ENCODE data around the gene ADCY2.

The ADCY2 gene

GRCh38 chr5:7673658-7674057 lies 277.7 kb downstream of the ADCY2 start:
- DNase-seq = no peak

GRCh38 chr5:7676455-7676854 lies 280.5 kb downstream of the ADCY2 start:
- no peak for DNase-seq

DNA sequence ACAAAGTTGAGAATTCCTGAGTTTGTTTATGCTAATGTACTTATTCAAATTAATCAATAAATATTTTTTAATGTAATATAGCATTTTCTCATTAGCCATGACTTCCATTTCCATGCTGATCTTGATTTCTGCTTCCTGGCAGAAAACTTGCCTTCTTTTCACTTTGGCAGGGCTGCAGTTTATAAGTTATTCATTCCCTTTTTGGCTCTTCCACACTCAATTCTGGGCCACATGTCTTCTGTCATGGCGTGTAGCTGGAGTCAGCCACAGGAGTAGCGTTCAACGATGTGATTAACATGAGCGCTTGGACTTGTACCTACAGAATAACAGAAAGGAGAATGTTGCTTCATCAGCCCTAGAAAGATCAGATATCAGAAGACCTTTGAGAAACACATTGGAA lies 282.1 kb downstream of the ADCY2 start:
- no peak for DNase-seq

- DNase-seq = no peak
Measured at GRCh38 chr5:7679663-7680062, 283.7 kb downstream of the ADCY2 start.

DNA sequence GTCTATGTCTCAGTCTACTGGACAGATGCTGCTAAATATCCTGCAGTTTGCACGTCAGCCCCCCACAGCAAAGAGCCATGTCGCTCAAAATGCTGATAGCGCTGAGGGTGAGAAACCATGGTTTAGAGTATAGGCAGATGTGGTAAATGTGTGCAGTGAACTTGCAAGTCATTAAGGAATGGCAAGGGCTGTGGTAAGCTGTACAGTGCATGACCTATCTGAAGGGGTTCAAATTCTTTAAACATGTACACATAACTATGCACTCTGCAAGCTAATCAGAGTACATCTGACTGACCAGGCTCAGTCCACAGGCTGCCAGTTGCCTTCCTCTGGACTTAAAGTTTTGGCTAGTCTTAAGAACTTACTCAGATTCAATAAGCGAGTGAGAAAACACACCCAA lies 284.3 kb downstream of the ADCY2 start:
- no peak for DNase-seq

DNA sequence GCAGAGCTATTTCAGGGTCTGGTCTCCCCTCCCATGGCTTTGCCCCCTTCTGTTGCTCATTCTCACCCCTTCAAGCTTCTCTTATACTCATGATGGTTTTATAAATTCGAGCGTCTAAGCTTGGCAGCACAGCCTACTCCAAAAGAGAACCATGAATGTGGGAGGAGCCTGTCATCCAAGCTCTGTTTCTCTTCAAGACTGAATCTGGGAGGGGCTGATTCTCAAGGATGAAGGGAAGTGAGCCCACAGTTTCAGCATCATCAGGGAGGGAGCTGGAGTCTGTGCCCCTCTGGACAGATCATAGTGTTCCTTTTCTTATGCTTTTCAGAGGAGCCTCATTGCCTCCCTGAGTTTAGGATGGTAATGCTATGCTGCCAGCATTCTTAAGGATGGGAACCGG lies 286.4 kb downstream of the ADCY2 start:
- DNase-seq = no peak

GRCh38 chr5:7683753-7684152 lies 287.8 kb downstream of the ADCY2 start:
- no peak for DNase-seq

DNA sequence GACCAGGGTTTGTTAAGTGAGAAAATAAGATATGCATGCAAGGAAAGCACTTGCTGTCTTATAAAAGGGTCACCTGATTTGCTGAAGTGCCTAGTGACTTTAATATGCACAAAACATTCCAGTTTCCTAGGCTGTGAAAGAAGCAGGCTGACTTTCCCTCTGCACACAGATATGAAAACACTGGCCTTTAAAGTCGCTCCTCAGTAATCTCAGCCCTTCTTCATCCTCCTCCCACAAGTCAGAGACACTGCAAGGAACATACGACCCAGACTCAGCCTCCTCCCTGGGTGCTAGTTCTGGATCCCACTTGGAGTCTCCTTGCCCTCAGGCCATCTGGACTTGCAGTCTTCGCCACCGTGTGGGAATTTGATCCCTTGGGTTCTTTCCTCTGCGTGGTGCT lies 288.9 kb downstream of the ADCY2 start:
- DNase-seq = no peak

- no peak for DNase-seq
Measured at GRCh38 chr5:7686794-7687193, 290.9 kb downstream of the ADCY2 start.

- DNase-seq = no peak
Measured at GRCh38 chr5:7690557-7690956, 294.6 kb downstream of the ADCY2 start.

GRCh38 chr5:7705261-7705660 lies 309.3 kb downstream of the ADCY2 start:
- no peak for DNase-seq

DNA sequence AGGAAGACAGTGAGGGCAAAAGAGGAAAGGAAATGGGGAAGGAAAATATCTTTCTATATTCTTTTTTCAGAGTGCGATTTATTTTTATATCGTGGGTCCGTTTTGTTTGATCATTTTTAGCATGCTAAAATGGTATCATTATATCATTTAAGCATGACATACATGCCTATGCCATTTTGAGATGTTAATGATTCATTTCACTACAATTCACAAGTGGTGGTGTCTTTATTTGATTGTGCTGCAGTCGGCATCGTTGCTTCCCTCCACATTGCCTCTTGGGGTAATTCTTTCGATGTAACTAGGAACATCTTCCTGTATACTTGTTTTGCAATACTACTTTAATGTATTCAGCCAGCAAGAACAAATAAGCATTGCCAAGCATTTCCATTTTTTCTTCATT lies 309.8 kb downstream of the ADCY2 start:
- DNase-seq = no peak

DNA sequence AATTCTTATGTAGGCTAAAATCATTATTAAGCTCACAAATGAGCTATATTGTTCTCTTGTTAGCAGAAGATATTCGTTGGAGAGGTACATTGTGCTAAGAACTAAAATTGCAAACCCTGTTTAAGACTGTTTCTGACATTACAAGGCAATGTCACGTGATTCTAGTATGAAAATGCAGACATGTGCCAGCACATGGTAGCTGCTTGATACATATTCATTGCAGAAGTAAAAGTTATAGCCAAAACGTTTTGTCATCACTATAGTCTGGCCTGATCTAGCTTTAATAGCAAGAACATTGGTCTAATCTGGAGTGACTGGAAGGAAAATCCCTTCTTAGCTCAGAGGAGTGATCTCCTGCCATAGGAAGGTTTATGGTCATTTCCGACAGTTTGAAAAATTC lies 310.3 kb downstream of the ADCY2 start:
- DNase-seq = no peak

- DNase-seq = no peak
Measured at GRCh38 chr5:7714119-7714518, 318.2 kb downstream of the ADCY2 start.

GRCh38 chr5:7714697-7715096 lies 318.8 kb downstream of the ADCY2 start:
- DNase-seq = no peak

GRCh38 chr5:7717691-7718090 lies 321.8 kb downstream of the ADCY2 start:
- no peak for DNase-seq

- no peak for DNase-seq
Measured at GRCh38 chr5:7728076-7728475, 332.1 kb downstream of the ADCY2 start.

GRCh38 chr5:7741415-7742065 lies 345.6 kb downstream of the ADCY2 start:
- no peak for DNase-seq

DNA sequence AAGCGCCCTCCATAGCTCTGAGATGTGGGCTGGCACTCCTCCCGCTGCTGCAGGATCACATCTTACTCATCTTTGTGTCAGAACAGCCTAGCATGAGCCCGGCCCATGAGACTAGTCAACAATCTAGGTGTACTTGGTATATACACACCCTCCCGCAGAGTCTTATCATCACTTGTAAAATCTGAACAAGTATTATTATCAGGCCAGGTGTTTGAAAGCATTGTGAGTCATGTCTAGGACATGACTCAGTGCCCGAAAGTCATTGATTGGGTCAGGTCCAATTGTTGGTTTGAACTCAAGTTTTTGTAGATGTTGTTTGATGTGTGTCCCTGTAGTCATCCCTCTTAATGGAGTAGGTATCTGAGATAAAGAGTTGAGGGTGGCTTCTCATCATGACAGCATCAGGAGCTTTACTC lies 346.3 kb downstream of the ADCY2 start:
- DNase-seq = no peak

DNA sequence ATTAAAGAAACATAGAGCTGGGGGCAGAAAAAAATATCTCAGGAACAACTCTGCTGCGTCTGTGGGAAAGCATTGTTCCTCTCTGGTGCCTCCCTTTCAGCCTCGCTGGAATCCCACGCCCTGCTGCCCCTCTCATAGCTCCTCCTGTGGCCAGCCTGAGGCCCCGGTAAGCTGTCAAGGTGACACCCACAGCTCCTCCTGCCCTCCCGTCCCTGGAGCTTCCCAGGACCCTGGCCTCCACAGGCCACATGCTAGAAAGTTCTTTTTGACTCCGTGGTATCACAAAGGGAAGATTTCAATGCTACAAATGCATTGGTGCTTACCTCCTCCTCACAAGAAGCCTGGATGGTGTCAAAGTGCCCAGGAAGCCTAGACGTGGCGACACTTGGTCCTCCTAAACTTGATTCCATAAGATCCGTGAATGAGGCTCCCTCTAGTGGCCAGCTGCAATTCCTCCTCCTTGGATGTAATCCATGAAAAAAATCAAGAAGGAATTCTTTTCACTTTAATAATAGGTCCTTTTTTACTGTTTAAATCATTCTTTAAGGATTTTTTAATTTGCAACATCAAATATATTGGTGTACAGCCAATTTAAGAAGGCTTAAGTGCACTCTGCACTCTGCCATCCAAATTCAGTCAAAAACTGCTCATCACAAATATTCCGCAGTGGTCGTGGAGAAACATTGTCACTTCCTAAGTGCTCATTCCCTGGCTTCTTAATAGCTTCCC lies 350.1 kb downstream of the ADCY2 start:
- peak; percentile 70 for DNase-seq

- DNase-seq = no peak
Measured at GRCh38 chr5:7747728-7748127, 351.8 kb downstream of the ADCY2 start.

- DNase-seq = no peak
Measured at GRCh38 chr5:7749626-7750025, 353.7 kb downstream of the ADCY2 start.

DNA sequence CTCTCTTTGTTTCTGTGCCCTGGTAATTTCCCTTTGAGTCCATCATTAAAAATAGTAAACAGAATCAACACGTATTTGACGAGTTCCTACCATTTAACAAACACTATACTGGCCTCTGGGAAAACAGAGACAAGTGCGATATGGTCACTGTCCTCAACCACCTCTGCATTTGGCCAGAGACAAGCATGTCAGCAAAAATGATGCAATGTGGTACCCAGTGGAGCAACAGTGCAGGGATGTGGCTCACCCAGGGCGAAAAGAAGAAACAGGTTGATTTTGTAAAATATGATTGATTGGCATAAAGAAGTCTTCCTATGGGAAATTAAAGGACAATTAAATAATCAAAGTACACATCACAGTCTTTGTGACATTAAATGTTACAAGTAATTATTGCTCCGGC lies 355.9 kb downstream of the ADCY2 start:
- no peak for DNase-seq

GRCh38 chr5:7753181-7753580 lies 357.2 kb downstream of the ADCY2 start:
- DNase-seq = no peak

- DNase-seq = no peak
Measured at GRCh38 chr5:7753596-7753995, 357.7 kb downstream of the ADCY2 start.
